LHCN-M2 (cell line): ENCODE results near the gene POC1A. TPM values are rescaled to one million over a fixed set of nuclear protein-coding genes. Genes with fewer than 3 reads are reported as not detected.
"Not testable (repeated sequence)": the region's sequence is repeated elsewhere in the genome, so short reads cannot be mapped to it uniquely, and the experiment has no call there.

ENCODE experiments used
- DNase-seq: peaks from one replicate; pipeline ENCODE4 v3.0.0-alpha.2; 2012; ENCODE audit warnings: low read depth
- total RNA-seq: library from RNA; depleted of rRNA; stranded (reverse); fragments of >200 nt; gene quantifications from 2 replicates; pipeline ENCODE4 v1.2.3, GENCODE V29; 2014

Gene POC1A
- total RNA-seq, 1 experiment from 2014 or later = 18.9 TPM

DNA sequence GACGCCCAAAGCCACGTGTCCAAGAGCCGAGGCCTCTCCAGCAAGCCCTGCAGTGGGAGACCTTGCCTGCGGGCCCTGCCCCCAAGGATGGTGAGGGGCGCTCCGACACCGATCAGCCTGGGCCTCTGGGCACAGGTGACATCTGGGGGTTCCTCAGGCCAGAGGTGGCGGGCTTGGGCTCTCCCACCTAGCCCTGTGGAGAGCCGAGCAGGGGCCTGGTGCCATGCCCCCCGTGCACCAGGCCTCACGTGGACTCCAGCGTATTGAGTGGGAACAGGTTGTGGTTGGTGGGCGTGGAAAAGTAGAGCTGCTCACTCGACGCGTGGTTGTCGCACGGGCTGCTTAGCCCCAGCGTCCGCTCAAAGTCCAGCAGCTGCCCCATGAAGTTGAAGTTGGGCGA, 103.7 kb downstream of the POC1A start:
- DNase-seq = no peak

DNA sequence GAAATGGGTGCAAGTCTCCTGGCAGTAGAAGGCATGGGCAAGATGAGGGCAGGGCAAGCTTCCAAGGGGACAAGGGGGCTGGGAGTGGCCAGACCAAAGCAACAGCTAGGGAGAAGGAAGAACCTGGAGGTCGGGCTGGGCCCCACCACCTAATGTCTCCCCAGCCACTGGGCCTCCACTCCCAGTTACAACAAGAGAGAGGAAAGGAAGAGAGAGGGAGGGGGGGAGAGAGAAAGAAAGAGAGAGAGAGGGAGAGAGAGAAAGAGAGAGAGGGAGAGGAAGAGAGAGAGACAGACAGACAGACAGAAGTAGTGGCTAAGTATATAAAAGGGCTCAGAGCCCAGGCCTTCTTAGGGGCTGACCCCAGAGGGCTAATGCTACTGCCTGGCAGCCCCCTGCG, 104.7 kb downstream of the POC1A start:
- no peak for DNase-seq

GRCh38 chr3:52047295-52047960, 106.8 kb downstream of the POC1A start:
- no peak for DNase-seq

GRCh38 chr3:52046902-52047239, 107.4 kb downstream of the POC1A start:
- no peak for DNase-seq

DNA sequence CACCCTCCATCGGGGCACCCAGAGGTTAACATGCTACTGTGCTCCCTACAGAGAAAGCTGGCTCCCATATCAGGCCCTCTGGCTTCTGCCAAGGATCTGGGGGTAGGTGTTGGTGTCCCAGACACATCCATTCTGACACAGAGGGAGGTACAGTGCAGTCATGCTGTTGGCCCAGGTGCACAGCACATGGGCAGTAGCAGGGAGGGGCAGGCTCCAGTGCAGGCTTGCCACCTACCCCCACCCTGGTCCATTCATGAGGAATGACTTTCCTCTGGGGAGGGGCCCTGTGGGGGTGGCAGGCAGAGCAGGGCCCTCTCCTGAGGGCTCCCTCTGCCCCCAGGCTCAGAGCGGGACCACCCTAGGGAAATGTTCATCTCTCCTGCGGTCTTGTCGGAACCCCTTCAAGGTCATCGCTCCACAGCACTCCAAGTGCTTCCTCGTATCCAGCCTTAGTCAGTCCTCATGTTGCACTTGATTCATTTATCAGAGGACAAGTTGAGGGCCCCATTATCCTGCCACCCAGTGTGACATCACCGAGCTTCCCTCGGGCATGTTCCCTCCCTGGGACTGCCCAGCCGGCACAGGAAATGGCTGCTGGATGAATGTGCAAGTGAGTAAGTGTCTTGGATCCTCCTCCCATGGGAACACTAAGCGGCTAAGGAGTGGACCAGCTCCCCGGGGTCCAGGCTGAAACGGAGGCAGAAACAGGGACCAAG, 107.9 kb downstream of the POC1A start:
- peak; percentile 96 for DNase-seq

GRCh38 chr3:52044869-52045619, 109.2 kb downstream of the POC1A start:
- no peak for DNase-seq

DNA sequence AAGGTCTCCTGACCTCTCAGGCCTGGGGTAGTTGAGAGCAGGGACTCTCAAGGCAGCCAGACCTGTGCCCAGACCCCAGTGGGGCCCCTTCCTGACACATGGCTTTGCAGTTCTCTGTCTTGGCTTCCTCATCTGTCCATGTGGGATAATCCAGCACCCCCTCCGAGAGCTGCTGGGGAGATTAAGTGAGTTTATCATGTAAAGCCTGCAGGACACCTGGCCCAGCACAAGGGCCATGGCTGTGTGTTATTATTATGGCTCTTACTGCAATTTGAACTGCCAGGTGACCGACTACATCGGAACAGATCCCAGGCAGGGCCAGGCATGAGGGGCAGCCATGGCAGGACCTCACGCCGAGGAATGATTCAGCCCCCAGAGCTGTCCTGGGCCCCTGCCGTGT, 110.5 kb downstream of the POC1A start:
- no peak for DNase-seq

- not testable (repeated sequence) for DNase-seq
Measured at GRCh38 chr3:52043039-52043438, 111.2 kb downstream of the POC1A start.

DNA sequence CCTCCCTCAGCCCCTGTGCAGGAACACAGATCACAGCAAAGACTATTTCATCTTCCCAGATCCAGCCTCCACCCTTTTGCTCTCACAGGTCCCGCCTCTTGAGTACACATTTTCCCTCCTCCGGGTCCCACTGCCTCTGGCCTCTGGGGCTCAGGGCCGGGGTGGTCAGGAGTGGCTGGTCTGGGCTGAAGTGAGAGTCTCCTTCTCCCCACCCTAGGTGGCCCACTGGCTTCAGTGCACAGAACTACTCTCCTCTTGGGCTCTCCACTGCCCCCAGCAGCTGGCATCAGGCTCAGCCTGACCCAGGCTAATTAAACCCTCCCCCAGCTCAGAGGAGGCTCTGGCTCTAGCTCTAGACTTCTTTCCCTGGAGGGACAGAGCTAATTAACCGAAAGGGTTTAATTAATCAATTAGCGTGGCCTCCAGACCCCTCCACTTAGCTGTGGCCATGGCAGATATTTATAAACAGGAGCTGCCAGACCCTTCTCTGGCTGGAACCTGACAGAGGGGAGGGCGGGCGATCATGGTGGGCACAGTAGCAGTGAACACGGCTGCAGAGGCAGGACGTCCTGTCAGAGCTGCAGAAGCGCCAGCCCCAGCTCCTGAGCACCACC, 113.0 kb downstream of the POC1A start:
- peak; percentile 13 for DNase-seq

GRCh38 chr3:52040600-52040999, 113.6 kb downstream of the POC1A start:
- no peak for DNase-seq

GRCh38 chr3:52039846-52040245, 114.4 kb downstream of the POC1A start:
- DNase-seq = no peak

DNA sequence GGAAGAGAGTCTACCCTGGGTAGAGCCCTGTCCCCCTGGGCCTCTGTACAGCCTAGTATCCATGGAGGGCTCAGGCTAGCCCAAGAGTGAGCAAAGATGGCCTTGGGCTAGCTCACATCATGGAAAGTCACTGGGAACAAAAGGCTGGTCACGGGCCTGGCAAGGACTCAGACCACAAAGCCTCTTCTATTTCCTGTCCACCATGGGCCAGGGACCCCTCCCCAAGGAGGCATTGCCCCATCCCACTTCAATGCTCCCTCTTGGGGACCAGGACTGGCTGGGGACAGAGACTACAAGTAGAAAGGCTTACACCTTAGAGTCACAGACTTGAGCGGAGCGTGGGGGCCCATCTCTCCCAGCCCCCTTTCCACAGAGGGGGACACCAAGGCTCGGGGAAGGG, 114.8 kb downstream of the POC1A start:
- DNase-seq = no peak

GRCh38 chr3:52038227-52038626, 116.0 kb downstream of the POC1A start:
- no peak for DNase-seq

DNA sequence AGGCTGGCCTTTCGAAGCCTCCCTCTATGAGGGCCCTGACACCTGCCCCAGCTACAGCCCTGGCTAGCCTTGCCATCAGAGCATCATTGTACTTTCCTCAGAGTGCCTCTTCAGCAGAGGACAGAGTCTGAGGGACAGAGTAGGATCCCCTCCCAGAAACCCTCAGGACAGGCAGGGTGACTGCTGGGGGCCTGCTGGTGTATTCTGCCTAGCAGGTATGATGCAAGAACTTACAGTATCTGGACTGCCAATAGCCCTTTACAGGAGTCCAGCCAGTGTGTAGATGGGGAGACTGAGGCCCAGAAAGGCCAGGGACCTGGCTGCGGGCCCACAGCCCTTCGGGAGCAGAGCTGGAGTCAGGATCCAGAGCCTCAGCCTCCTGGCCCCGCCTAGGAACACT, 116.9 kb downstream of the POC1A start:
- DNase-seq = no peak

DNA sequence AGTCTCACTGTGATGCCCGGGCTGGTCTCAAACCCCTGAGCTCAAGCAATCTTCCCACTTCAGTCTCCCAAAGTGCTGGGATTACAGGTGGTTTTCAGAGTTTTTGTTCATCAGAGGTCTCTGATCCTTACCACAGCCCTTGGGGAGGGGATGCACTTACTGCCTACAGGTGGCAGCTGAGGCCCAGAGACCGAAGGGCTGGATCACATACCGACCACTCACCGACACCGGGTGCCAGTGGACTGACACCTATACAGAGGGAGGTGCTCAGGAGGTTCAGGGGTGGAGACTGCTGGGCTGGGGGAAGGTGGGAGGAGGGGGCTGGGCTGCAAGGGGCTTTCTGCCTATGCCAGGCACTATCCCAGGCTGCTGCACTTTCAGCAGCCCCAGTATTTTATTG, 117.4 kb downstream of the POC1A start:
- DNase-seq = no peak

GRCh38 chr3:52036222-52036694, 118.0 kb downstream of the POC1A start:
- no peak for DNase-seq

DNA sequence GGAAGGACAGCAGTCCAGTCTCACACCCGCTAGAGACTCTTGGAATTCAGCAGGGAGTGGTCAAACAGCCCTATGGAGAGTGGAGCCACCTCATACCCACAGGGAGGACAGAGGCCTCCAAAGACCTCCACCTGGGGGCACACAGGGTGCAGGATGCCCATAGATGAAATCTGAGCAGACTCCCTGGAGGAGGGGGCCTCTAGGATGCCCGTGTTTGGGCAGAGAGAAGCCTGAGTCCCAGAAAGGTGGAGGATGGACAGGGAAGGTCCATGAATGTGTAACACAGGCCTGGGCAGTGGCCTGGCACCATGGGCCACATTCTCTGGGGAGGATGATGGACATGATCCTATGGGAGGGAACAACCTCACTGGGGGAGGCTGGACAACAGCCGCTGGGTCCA, 119.6 kb downstream of the POC1A start:
- no peak for DNase-seq

- no peak for DNase-seq
Measured at GRCh38 chr3:52034212-52034611, 120.0 kb downstream of the POC1A start.

DNA sequence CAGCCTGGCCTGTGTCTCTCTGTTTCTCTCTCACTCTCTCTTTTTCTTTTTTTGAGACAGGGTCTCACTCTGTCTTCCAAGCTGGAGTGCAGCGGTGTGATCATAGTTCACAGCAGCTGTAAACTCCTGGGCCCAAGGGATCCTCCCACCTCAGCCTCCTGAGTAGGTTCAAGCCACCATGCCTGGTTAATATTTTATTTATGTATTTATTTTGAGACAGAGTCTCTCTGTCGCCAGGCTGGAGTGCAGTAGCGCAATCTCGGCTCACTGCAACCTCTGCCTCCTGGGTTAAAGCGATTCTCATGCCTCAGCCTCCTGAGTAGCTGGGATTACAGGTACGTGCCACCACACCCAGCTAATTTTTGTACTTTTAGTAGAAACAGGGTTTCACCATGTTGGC, 120.5 kb downstream of the POC1A start:
- not testable (repeated sequence) for DNase-seq

DNA sequence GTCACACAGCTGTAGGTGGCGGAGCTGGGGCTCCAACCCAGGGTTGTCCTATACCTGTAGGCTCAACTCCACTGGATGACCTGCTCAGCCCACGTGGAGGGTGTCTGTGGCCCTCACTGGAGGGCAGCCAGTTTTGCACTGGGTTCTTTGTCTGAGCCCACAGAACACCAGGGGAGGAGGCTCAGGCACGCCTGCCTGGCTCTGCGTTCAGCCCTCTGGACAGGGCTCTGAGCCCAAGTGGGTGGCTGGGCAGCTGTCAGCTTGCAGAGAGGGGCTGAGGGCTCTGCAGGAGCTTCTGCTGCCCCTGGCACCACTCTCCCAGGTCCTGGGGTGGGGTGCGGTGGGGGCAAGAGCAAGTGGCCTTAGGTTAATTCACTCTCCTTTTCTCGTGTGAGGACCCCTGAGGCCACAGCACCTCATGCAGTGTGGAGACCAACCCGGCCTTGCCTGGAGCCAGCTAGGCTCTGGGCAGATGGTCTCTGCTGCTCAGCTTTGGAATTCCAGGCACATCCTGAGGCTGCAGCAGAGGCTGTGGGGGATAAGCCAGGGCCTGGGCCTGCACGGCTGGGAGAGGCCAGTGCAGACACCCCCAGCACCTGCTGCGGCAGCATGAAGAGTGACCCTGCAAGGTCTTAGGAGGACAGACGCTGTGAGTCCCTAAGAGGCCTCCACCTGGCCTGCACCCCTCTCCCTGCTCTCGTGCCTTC, 121.4 kb downstream of the POC1A start:
- no peak for DNase-seq

DNA sequence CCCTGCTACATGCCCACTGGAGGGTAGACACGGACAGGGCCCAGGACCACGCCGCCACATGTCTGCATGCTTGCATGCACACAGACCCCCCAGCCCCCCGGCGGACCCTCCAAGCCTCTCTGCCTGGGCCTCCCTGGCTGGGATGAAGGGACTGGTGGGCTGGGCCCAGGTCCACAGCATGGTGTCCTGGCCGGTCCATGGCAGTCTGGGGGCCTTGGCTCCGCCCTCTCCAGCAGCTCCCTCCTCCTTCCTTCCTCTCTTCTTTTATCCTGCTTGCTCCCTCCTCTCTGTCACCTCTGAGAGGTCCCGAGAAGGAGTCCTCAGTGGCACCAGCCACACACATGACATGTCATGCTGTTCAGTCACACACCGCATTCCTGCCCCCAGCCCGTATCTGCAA, 122.3 kb downstream of the POC1A start:
- no peak for DNase-seq
